Measurements from ENCODE around the gene CDH26. TPM values are rescaled to one million over a fixed set of nuclear protein-coding genes. Genes with fewer than 3 reads are reported as not detected.

CDH26 gene
- total and polyA plus RNA-seq, 10 of the 15 experiments (the other 5 are each of a cell fraction or from before 2014, with no cell fraction given): 0.03 to 0.19 (median 0.08) TPM; not detected in 4

GRCh38 chr20:60022849-60023248 is 64.6 kb downstream of the CDH26 start (continued):
- no peak for TF ChIP-seq NKRF (conservative IDR thresholded peaks at IDR 0.05)
- no peak for TF ChIP-seq IRF4 (IDR thresholded peaks at IDR 0.05; ENCODE audit: low read depth, low read length)

DNA sequence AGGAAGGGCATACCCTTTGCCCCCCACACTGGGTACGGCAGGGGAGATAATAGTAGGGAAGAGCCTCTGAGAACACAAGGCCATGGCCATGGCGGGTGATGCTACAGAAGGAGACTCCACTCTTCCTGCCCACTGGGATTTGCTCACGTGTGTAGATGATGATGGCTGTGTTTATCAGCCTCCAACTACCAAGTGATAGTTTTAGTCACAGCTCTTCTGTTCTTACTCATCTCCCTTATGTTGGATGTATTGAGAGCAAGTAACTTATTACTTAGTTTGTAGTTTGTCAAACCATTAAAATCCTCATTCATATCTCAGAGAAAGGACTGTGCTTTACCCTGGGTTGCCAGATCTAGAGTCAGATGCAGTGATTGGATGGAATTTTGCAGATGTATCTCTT is 66.0 kb downstream of the CDH26 start:
- ATAC-seq (no peak), FAIRE-seq (no peak), DNase-seq (ENCODE audit: low read depth, low spot score) (no peak)
- H3K4me1 ChIP-seq (ENCODE audit: control insufficient read depth, insufficient read depth, low read length): no peaks in the 10 kb centered on the region
- no peak overlapping the region for H3K27ac ChIP-seq (ENCODE audit: control insufficient read depth, insufficient read depth)
- intact Hi-C loops (cut with micrococcal nuclease; ENCODE audit: unreplicated experiment) (no loop called here), in situ Hi-C loops (cut with MboI) (no loop called here)
- no peaks in the 10 kb centered on the region for H3K79me2 ChIP-seq (ENCODE audit: control insufficient read depth, insufficient read depth, low read length)
- H3K4me3 ChIP-seq: no peak overlapping the region
- ChIA-PET POLR2A (interaction anchor here (1.4 kb wide), 1 partner anchor 11 kb away, joined by 3 read pairs; no protein-coding TSS in a partner anchor), SMC1A (ENCODE audit: uncharacterized antibody, unreplicated experiment) (interaction anchor here (1.6 kb wide), 1 partner anchor 10 kb away, joined by 5 read pairs; no protein-coding TSS in a partner anchor), RAD21 (ENCODE audit: unreplicated experiment) (no interaction called here), CTCF (interaction anchor here (1.3 kb wide), 1 partner anchor 12 kb away, joined by 10 read pairs; no protein-coding TSS in a partner anchor)
- no peak for TF ChIP-seq PAX5 (IDR thresholded peaks at IDR 0.05; ENCODE audit: borderline replicate concordance, low read depth, low read length)
- no peak for TF ChIP-seq SPI1 (IDR thresholded peaks at IDR 0.05; ENCODE audit: borderline replicate concordance, insufficient read depth, low read depth, low read length)
- peak in 1 of 2 experiments; percentile 60; a peak in 1 of 4 replicates for TF ChIP-seq BHLHE40 (IDR thresholded peaks at IDR 0.05; ENCODE audit: borderline replicate concordance in 1 of 2, low read depth in 2 of 2, low read length in 1 of 2)
- TF ChIP-seq IRF4 (IDR thresholded peaks at IDR 0.05; ENCODE audit: low read depth, low read length): peak; percentile 14; the same call in 1 of the 2 replicates
- no peak for TF ChIP-seq BCLAF1 (IDR thresholded peaks at IDR 0.05)
- 0 out of 2 replicates have a peak, but pooled peaks have one; percentile 33 for TF ChIP-seq IKZF1 (conservative IDR thresholded peaks at IDR 0.05)
- 0% methylated on average over 3 of the region's 3 CpGs for WGBS (ENCODE audit: insufficient coverage, insufficient replicate concordance, low lambda C conversion rate, missing lambda C conversion rate)
- H3K27me3 ChIP-seq (replicated peaks in 1 of 2; ENCODE audit: control insufficient read depth in 2 of 2, insufficient read depth in 2 of 2, low read length in 1 of 2): no peaks in the 10 kb centered on the region
- no peak overlapping the region for H3K4me2 ChIP-seq (ENCODE audit: control insufficient read depth, insufficient read depth)
- no peaks in the 10 kb centered on the region for H3K36me3 ChIP-seq (ENCODE audit: control insufficient read depth in 2 of 2, insufficient read depth in 2 of 2, low read length in 1 of 2)
- H4K20me1 ChIP-seq (ENCODE audit: control insufficient read depth, insufficient read depth): no peaks in the 10 kb centered on the region
- H3K9ac ChIP-seq (ENCODE audit: control insufficient read depth, insufficient read depth, low read length): no peak overlapping the region
- BruUV-seq (replicated peaks): no TSS peak
- H3K9me3 ChIP-seq (replicated peaks; ENCODE audit: control insufficient read depth, insufficient read depth, low read length): no peaks in the 10 kb centered on the region
- no peak overlapping the region for H2AFZ ChIP-seq (ENCODE audit: control insufficient read depth, low read depth, low read length)
